HEK293 (cell line): ENCODE measurements around the gene BRMS1L.
A peak's percentile ranks its signal among the peaks of the same experiment; 100 is the strongest.

ENCODE experiments used
- CTCF ChIA-PET: fragments of 350-600 bp; formaldehyde crosslinking; extraction: SDS; loops from one replicate; lab custom pipeline; 2021; ENCODE audit warnings: antibody characterized with exemption; lab: Yijun Ruan, JAX
- POLR2A ChIA-PET: fragments of 300-600 bp; formaldehyde crosslinking; extraction: SDS; loops from one replicate; lab custom pipeline; 2020; ENCODE audit warnings: antibody characterized with exemption, inconsistent platforms; lab: Yijun Ruan, JAX
- H3K27ac ChIP-seq: fragments of 200-500 bp; sonication (Bioruptor generic); 2 replicates; pipeline ENCODE4 v1.5.1; 2014; ENCODE audit warnings: low read depth, low read length, control low read depth, inconsistent platforms; ENCODE audit errors: extremely low read depth
- H3K36me3 ChIP-seq, 2 experiments: fragments of 200-500 bp in 1 of 2; sonication (Bioruptor generic) in 1 of 2; 1 replicate in 1 of 2; 2 replicates in 1 of 2; pipeline ENCODE4 v1.5.1; 2014 to 2017; ENCODE audit warnings: inconsistent platforms in 2 of 2, low read length in 2 of 2; ENCODE audit not compliant: control insufficient read depth in 2 of 2, insufficient read depth in 1 of 2
- H3K4me1 ChIP-seq: fragments of 200-500 bp; sonication (Bioruptor generic); 2 replicates; pipeline ENCODE4 v1.5.1; 2014; ENCODE audit warnings: mild to moderate bottlenecking, low read length, inconsistent platforms; ENCODE audit not compliant: control insufficient read depth, insufficient read depth
- H3K4me3 ChIP-seq: 2 replicates; pipeline ENCODE4 v1.5.1; 2011; ENCODE audit warnings: low read depth, mild to moderate bottlenecking, control low read depth, low read length, moderate library complexity
- H3K9me3 ChIP-seq: fragments of 200-500 bp; sonication (Bioruptor generic); 2 replicates; pipeline ENCODE4 v1.5.1; 2014; ENCODE audit warnings: low read depth, low read length, inconsistent platforms; ENCODE audit not compliant: control insufficient read depth, insufficient read depth
- ZFHX2 ChIP-seq: fragments of 450-650 bp; formaldehyde crosslinking; conservative IDR thresholded peaks from 2 replicates; pipeline ENCODE4 v1.5.1; 2016; ENCODE audit warnings: missing biosample characterization, missing genetic modification characterization
- ZNF174 ChIP-seq: fragments of 450-650 bp; formaldehyde crosslinking; IDR thresholded peaks from 2 replicates; pipeline ENCODE4 v1.5.0; 2017; ENCODE audit warnings: missing biosample characterization, mild to moderate bottlenecking, missing genetic modification characterization
- ZNF202 ChIP-seq: fragments of 450-650 bp; formaldehyde crosslinking; IDR thresholded peaks from 2 replicates; pipeline ENCODE4 v1.5.1; 2016; ENCODE audit warnings: missing biosample characterization, missing genetic modification characterization, borderline replicate concordance
- ZNF335 ChIP-seq: fragments of 450-650 bp; formaldehyde crosslinking; conservative IDR thresholded peaks from 2 replicates; pipeline ENCODE4 v1.5.1; 2016; ENCODE audit warnings: missing biosample characterization, missing genetic modification characterization
- ZNF48 ChIP-seq: fragments of 450-650 bp; formaldehyde crosslinking; IDR thresholded peaks from 2 replicates; pipeline ENCODE4 v1.5.1; 2016; ENCODE audit warnings: missing biosample characterization, missing genetic modification characterization
- ZNF654 ChIP-seq: fragments of 450-650 bp; formaldehyde crosslinking; IDR thresholded peaks from 2 replicates; pipeline ENCODE4 v1.5.1; 2016; ENCODE audit warnings: low read depth, missing biosample characterization, missing genetic modification characterization
- ZNF785 ChIP-seq: fragments of 450-650 bp; formaldehyde crosslinking; IDR thresholded peaks from 2 replicates; pipeline ENCODE4 v1.5.1; 2016; ENCODE audit warnings: missing biosample characterization, missing genetic modification characterization
- TF ChIP-seq, protein P1 (sequence below): fragments of 450-650 bp; formaldehyde crosslinking; IDR thresholded peaks from 2 replicates; pipeline ENCODE4 v1.5.1; 2016; ENCODE audit warnings: missing biosample characterization, missing genetic modification characterization, borderline replicate concordance
- TF ChIP-seq, protein P2 (sequence below): fragments of 450-650 bp; formaldehyde crosslinking; IDR thresholded peaks from 2 replicates; pipeline ENCODE4 v1.5.1; 2016; ENCODE audit warnings: missing biosample characterization, missing genetic modification characterization
- TF ChIP-seq, protein P3 (sequence below): fragments of 450-650 bp; formaldehyde crosslinking; IDR thresholded peaks from 2 replicates; pipeline ENCODE4 v1.5.1; 2016; ENCODE audit warnings: missing biosample characterization, missing genetic modification characterization

The BRMS1L gene

DNA sequence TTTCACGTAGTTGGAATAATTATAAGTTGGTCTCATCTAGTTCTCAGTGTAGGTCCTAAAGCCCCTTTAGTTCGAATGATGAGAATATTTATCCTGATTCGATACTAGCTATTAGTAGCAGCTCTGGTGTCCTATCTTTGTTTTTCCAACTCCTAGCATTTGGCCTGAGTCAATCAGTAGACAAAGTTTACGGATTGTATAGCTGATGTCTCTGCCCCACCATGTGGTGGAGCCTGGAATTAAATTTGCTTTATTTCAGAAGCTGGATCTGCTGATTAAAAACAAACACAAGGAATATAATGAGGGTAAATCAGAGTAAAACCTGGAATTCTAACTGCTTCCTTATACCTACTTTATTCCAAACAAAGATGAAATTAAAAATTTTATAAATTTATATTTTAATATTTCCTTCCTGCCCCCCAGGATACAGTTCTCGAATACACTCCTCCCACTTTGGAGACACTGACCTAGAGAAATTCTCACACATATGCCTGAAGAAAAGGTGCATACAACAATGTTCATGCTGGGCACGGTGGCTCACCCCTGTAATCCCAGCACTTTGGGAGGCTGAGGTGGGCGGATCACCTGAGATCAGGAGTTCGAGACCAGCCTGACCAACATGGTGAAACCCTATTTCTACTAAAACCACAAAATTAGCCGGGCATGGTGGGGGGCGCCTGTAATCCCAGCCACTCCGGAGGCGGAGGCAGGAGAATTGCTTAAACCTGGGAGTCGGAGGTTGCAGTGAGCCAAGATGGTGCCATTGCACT is 7.6 kb upstream of the BRMS1L start:
- CTCF ChIA-PET, result interaction anchor here (0.5 to 2.7 kb wide), 17 partner anchors 10 to 677 kb away, joined by 3 to 8 read pairs (median 4); partner anchors contain the start of gene INSM2
- TF ChIP-seq, protein P1, sequence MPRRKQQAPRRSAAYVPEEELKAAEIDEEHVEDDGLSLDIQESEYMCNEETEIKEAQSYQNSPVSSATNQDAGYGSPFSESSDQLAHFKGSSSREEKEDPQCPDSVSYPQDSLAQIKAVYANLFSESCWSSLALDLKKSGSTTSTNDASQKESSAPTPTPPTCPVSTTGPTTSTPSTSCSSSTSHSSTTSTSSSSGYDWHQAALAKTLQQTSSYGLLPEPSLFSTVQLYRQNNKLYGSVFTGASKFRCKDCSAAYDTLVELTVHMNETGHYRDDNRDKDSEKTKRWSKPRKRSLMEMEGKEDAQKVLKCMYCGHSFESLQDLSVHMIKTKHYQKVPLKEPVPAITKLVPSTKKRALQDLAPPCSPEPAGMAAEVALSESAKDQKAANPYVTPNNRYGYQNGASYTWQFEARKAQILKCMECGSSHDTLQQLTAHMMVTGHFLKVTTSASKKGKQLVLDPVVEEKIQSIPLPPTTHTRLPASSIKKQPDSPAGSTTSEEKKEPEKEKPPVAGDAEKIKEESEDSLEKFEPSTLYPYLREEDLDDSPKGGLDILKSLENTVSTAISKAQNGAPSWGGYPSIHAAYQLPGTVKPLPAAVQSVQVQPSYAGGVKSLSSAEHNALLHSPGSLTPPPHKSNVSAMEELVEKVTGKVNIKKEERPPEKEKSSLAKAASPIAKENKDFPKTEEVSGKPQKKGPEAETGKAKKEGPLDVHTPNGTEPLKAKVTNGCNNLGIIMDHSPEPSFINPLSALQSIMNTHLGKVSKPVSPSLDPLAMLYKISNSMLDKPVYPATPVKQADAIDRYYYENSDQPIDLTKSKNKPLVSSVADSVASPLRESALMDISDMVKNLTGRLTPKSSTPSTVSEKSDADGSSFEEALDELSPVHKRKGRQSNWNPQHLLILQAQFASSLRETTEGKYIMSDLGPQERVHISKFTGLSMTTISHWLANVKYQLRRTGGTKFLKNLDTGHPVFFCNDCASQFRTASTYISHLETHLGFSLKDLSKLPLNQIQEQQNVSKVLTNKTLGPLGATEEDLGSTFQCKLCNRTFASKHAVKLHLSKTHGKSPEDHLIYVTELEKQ (tag by site-specific recombination), result no peak
- TF ChIP-seq ZNF654, result peak; percentile 62
- no peak for TF ChIP-seq ZNF48
- TF ChIP-seq ZNF174 (tag by site-specific recombination), result no peak
- 0 out of 2 replicates have a peak, but pooled peaks have one; percentile 10 for TF ChIP-seq ZFHX2
- TF ChIP-seq ZNF335 (tag by site-specific recombination), result peak; percentile 56
- no peak for TF ChIP-seq ZNF202

DNA sequence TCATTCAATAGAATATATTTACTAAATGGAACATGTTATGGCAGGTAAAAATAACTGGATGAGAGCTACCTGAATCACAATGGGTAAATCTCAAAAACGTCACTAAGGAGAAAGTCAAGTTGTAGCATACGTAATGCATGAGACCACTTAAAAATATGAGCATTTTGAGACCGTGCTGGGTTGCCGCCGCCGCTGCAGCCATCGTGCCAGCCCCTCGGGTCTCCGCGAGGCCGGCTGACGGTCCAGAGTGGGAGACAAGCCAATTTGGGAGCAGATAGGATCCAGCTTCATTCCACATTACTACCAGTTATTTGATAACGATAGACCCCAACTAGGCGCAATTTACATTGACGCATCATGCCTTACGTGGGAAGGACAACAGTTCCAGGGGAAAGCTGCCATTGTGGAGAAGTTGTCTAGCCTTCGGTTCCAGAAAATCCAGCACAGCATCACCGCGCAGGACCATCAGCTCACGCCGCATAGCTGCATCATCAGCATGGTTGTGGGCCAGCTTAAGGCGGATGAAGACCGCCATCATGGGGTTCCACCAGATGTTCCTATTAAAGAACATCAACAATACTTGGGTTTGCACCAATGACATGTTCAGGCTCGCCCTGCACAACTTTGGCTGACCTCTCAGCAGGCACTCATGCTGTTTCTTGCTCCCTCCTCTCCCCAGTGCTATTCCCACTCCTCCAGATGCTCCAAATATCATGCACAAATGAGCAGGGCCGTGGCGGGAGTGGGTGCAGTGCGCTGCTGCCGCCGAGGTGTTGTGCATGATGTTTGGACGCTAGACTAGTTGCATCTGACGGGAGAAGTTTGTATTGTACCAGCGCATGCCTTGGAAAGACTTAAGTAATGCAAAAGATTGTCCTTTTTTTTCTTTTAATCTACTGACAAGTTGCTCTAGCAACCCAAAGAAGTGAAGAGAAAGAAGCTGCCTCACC is 6.3 kb upstream of the BRMS1L start:
- Histone ChIP-seq H3K4me1 (peaks cover 2% of the 10 kb centered on the region; the same call in 1 of the 2 replicates), H3K4me3 (no peak overlapping the region), H3K9me3 (no peaks in the 10 kb centered on the region), H3K27ac (no peak overlapping the region), H3K36me3 (no peaks in the 10 kb centered on the region)
- no peak for TF ChIP-seq ZNF785
- TF ChIP-seq, protein P2, sequence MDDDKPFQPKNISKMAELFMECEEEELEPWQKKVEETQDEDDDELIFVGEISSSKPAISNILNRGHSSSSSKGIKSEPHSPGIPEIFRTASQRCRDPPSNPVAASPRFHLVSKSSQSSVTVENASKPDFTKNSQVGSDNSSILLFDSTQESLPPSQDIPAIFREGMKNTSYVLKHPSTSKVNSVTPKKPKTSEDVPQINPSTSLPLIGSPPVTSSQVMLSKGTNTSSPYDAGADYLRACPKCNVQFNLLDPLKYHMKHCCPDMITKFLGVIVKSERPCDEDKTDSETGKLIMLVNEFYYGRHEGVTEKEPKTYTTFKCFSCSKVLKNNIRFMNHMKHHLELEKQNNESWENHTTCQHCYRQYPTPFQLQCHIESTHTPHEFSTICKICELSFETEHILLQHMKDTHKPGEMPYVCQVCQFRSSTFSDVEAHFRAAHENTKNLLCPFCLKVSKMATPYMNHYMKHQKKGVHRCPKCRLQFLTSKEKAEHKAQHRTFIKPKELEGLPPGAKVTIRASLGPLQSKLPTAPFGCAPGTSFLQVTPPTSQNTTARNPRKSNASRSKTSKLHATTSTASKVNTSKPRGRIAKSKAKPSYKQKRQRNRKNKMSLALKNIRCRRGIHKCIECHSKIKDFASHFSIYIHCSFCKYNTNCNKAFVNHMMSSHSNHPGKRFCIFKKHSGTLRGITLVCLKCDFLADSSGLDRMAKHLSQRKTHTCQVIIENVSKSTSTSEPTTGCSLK (tag by site-specific recombination), result no peak
- TF ChIP-seq, protein P3, sequence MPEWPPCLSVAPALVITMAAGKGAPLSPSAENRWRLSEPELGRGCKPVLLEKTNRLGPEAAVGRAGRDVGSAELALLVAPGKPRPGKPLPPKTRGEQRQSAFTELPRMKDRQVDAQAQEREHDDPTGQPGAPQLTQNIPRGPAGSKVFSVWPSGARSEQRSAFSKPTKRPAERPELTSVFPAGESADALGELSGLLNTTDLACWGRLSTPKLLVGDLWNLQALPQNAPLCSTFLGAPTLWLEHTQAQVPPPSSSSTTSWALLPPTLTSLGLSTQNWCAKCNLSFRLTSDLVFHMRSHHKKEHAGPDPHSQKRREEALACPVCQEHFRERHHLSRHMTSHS, result no peak
- CTCF ChIA-PET, result interaction anchor here (0.5 to 2.7 kb wide), 7 partner anchors 128 to 368 kb away, joined by 3 to 7 read pairs (median 3); no protein-coding TSS in a partner anchor
- POLR2A ChIA-PET, result no interaction called here

More for the DNA sequence above, 7.6 kb upstream of the BRMS1L start:
- POLR2A ChIA-PET, result interaction anchor here (1.0 to 2.1 kb wide), 2 partner anchors 8 to 10 kb away, joined by 4 to 6 read pairs; partner anchors contain the start of gene BRMS1L
- Histone ChIP-seq H3K4me3 (no peak overlapping the region), H3K9me3 (no peaks in the 10 kb centered on the region), H3K27ac (no peak overlapping the region), H3K36me3 (no peaks in the 10 kb centered on the region), H3K4me1 (peaks cover 2% of the 10 kb centered on the region; the same call in 1 of the 2 replicates)
